SK-N-MC (cell line): Measurements from ENCODE around the gene FAXC.
A peak's percentile ranks its signal among the peaks of the same experiment; 100 is the strongest.

ENCODE experiments used
- DNase-seq: peaks from one replicate; pipeline ENCODE4 v3.0.0-alpha.2; 2011; ENCODE audit warnings: low read depth, low spot score
- H3K27ac ChIP-seq: fragments of 200-600 bp; sonication (generic); 2 replicates; pipeline ENCODE4 v1.5.1; 2016; ENCODE audit warnings: mixed run types
- H3K36me3 ChIP-seq: fragments of 200-600 bp; sonication (generic); 2 replicates; pipeline ENCODE4 v1.6.1; 2017; ENCODE audit warnings: antibody characterized with exemption, low read length, mixed read lengths; ENCODE audit not compliant: insufficient read depth
- H3K4me3 ChIP-seq: fragments of 200-600 bp; sonication (generic); 2 replicates; pipeline ENCODE4 v1.5.1; 2016
- H3K9ac ChIP-seq: fragments of 200-600 bp; sonication (generic); 2 replicates; pipeline ENCODE4 v1.8.0; 2017; ENCODE audit warnings: mixed run types, mixed read lengths; ENCODE audit not compliant: insufficient read length
- H3K9me3 ChIP-seq: fragments of 200-600 bp; sonication (generic); 2 replicates; pipeline ENCODE4 v1.6.1; 2017; ENCODE audit warnings: low read depth, mild to moderate bottlenecking, antibody characterized with exemption, low read length, moderate library complexity, mixed read lengths
- EZH2 ChIP-seq: fragments of 200-600 bp; sonication (generic); IDR thresholded peaks from one replicate; pipeline ENCODE4 v1.6.1; 2017; ENCODE audit warnings: antibody characterized with exemption
- FOXP2 ChIP-seq: optimal IDR thresholded peaks from 2 replicates; pipeline ENCODE3; 2011; ENCODE audit warnings: mild to moderate bottlenecking, moderate library complexity; ENCODE audit not compliant: insufficient read depth; ENCODE audit errors: extremely low read length, control extremely low read depth
- POLR2AphosphoS5 ChIP-seq: IDR thresholded peaks from 2 replicates; pipeline ENCODE4 v1.6.1; 2012; ENCODE audit warnings: mild to moderate bottlenecking, low read depth, low read length, borderline replicate concordance

Gene FAXC

DNA sequence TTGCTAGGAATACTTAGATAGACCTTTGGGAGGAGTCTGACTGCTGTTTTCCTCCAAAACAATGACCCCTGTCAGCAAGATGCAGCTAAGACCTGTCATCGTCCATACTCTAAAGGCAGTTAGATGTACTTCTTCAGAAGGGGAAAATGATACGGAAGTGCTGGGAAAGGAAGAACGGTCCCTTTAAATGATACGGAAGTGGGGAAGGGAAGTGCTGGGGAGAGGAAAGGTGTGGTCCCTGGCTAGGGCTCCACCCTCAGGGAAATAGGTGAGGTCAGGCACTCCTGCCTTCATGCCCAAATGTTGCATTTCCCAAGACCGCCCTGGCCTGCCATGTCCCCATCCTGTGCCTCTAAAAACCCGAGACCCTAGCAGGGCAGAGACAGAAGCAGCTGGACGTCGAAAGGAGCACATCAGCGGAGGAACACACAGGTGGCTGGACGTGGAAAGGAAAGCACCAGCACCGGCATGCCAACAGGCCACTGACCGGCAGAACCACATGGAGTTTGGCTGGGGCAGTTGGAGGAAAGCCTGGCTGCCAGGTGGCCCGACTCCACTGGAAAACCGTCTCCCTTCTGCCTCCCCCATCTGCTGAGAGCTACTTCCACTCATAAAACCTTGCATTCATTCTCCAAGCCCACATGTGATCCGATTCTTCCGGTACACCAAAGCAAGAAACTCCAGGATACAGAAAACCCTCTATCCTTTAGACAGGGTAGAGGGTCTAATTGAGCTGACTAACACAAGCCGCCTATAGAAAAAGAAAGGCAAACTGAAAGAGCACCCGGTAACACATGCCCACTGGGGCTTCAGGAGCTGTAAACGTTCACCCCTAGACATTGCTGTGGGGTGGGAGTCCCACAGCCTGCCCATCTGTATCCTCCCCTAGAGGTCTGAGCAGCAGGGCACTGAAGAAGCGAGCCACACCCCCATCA is 94.6 kb downstream of the FAXC start:
- H3K27ac ChIP-seq, result no peak overlapping the region
- no peak for DNase-seq
- no peak overlapping the region for H3K4me3 ChIP-seq
- no peak overlapping the region for H3K9ac ChIP-seq
- TF ChIP-seq FOXP2 (no peak), POLR2AphosphoS5 (no peak), EZH2 (no peak)
- H3K36me3 ChIP-seq, result no peaks in the 10 kb centered on the region
- no peaks in the 10 kb centered on the region for H3K9me3 ChIP-seq

DNA sequence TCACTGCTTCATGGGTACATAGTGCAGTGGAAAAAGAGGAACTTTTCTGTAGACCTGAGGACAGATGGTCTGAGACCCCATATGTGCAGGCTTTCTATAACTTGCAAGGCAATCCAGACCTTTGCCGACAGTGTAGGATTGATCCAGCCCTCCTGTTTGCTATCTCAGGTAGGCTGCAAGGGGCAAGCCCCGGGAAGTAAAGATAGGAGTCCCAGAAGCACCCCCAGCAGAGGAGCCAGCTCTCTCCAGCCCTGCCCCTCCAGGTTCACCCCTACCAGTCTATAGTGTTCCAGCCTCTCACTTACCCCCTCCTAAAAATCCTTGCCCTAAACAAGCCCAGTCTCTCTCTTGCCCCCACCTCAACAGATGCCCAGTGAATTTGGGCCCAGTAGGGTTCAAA is 96.2 kb downstream of the FAXC start:
- Histone ChIP-seq H3K36me3 (no peaks in the 10 kb centered on the region), H3K27ac (no peak overlapping the region), H3K9me3 (no peaks in the 10 kb centered on the region), H3K4me3 (no peak overlapping the region), H3K9ac (no peak overlapping the region)
- no peak for DNase-seq
- no peak for TF ChIP-seq FOXP2
- TF ChIP-seq EZH2, result no peak
- no peak for TF ChIP-seq POLR2AphosphoS5

DNA sequence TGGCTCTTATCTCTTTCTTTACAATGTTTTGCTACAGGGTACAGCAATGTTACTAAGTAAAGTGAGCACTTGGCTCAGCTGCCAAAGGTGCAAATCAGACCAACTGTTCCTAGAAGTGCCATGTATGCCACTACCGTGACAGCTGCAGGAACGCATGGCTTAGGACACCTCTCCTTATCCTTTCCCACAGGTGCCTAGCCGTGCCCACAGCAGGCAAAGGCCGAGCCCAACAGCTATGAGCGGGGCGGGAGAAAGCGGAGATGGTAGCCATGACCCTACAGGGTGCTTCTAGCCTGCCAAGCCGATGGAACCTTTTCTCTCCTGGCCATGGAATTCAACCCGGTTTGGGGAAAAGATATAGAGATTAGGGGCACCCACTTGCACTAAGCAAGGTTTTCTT is 97.1 kb downstream of the FAXC start:
- Histone ChIP-seq H3K27ac (no peak overlapping the region), H3K9me3 (no peaks in the 10 kb centered on the region), H3K4me3 (no peak overlapping the region), H3K36me3 (no peaks in the 10 kb centered on the region), H3K9ac (no peak overlapping the region)
- TF ChIP-seq EZH2 (no peak), POLR2AphosphoS5 (no peak), FOXP2 (no peak)
- DNase-seq, result no peak

DNA sequence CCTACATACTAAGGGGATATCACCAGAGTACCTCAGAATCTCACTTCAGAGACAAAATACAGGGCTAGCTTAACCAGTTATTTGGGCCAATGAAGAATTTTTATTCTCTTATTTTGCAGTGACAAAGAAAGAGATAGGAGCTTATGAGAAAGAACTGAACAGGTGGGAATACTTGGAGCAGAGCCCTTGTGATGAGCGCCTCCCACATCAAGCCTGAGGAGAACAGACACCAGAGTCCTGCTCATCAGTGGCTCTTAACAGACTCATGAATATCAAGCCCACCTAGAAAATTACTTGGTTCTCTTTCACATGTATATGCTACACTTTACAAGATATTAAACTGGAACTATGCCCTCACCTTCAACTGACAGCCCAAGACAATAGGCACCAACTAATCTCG is 99.0 kb downstream of the FAXC start:
- TF ChIP-seq FOXP2 (no peak), EZH2 (no peak), POLR2AphosphoS5 (no peak)
- H3K9me3 ChIP-seq, result no peaks in the 10 kb centered on the region
- no peaks in the 10 kb centered on the region for H3K36me3 ChIP-seq
- H3K9ac ChIP-seq, result no peak overlapping the region
- DNase-seq, result no peak
- no peak overlapping the region for H3K27ac ChIP-seq
- H3K4me3 ChIP-seq, result no peak overlapping the region

DNA sequence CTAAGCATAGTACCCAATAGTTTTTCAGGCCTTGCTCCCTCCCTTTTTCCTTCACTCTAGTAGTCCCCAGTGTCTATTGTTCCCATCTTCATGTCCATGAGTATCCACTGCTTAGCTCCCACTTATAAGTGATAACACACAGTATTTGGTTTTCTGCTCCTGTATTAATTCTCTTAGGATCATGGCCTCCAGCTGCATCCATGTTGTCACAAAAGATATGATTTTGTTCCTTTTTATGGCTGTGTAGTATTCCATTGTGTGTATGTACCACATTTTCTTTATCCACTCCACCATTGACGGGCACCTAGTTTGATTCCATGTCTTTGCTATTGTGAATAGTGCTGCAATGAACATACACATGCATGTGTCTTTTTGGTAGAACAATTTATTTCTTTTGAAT is 102.9 kb downstream of the FAXC start:
- Histone ChIP-seq H3K9ac (no peak overlapping the region), H3K4me3 (no peak overlapping the region), H3K27ac (no peak overlapping the region), H3K9me3 (no peaks in the 10 kb centered on the region), H3K36me3 (no peaks in the 10 kb centered on the region)
- TF ChIP-seq FOXP2 (no peak), POLR2AphosphoS5 (no peak), EZH2 (no peak)
- no peak for DNase-seq

DNA sequence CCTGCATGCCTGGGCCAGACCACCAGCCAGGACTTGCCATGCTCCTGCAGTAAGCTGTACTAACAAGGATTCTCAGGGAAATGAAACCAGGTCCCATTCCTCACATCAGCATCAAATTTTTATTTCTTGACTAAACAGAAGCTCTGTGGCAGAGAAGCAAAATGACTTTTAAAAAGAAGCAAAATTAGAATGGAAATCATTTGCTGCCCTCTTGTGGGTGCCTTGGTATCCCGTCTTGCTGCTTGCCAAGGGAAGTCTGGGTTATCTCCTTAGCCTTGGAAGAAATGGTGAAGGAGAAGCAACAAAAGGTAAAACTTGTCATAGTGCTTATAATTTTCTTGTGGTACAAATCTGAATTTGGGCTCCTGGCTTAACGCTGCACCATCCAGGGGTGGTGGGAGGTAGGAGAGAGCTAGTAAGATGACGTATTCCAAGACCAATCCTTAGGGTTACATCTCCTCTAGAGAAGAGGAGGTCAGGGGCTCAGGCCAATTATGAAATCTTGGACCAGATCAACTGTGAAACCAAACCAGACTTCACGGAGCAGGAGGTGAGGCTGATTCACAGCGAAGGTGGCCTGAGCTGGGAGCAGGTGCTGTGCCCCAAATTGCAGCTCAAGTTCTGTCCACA is 107.5 kb downstream of the FAXC start:
- H3K36me3 ChIP-seq, result no peaks in the 10 kb centered on the region
- no peak overlapping the region for H3K9ac ChIP-seq
- no peaks in the 10 kb centered on the region for H3K9me3 ChIP-seq
- TF ChIP-seq EZH2 (no peak), POLR2AphosphoS5 (no peak), FOXP2 (no peak)
- peak; percentile 83 for DNase-seq
- H3K27ac ChIP-seq, result no peak overlapping the region
- no peak overlapping the region for H3K4me3 ChIP-seq

DNA sequence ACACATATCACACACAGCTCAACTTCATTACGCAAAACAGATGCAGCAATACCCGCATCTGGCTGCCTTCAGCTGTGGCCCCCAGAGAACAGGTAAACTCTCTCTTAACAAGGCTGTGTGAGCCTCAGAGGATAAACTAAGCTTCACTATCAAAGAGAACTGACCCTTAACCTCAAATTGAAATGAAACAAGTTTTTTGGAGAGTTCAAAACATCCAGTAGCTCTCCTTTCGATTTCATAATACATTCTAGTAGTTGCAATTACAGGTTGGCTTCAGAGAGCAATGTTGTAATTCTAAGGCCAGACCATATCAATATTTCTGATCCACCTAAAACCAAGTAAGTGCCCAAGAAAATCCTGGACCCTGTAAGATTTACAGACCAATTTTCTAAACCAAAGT is 113.5 kb downstream of the FAXC start:
- no peaks in the 10 kb centered on the region for H3K9me3 ChIP-seq
- H3K36me3 ChIP-seq, result no peaks in the 10 kb centered on the region
- TF ChIP-seq POLR2AphosphoS5, result no peak
- no peak for TF ChIP-seq FOXP2
- TF ChIP-seq EZH2, result no peak
- DNase-seq, result no peak
- no peak overlapping the region for H3K9ac ChIP-seq
- H3K27ac ChIP-seq, result no peak overlapping the region
- no peak overlapping the region for H3K4me3 ChIP-seq

DNA sequence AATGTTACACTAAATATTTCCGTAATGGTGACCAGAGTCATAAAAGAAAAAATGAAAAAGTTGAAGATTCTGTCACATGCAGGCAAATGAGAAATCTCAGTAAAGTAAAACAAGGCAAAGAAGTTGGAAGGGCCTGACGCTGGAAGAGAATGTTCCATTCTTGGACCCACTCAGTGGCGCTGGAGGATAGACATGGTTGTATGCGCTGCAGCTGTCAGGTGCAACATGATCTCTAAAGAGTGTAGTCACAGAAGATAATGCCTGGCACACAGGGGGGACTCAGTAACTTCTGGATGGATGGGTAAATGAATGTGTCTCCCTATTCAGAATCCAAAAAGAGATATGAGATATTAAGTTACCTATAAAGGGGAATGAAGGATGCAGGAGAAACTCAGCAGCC is 116.3 kb downstream of the FAXC start:
- no peak for DNase-seq
- no peak for TF ChIP-seq EZH2
- TF ChIP-seq FOXP2, result no peak
- no peak for TF ChIP-seq POLR2AphosphoS5
- no peak overlapping the region for H3K4me3 ChIP-seq

More for the DNA sequence above, 116.3 kb downstream of the FAXC start:
- Histone ChIP-seq H3K9me3 (no peaks in the 10 kb centered on the region), H3K27ac (no peak overlapping the region), H3K36me3 (no peaks in the 10 kb centered on the region), H3K9ac (no peak overlapping the region)
